ENCODE measurements around the gene TSC2. TPM values are rescaled to one million over a fixed set of nuclear protein-coding genes. Genes with fewer than 3 reads are reported as not detected.

Gene TSC2
- polyA plus RNA-seq, 1 donor (not counting 4 experiments of a cell fraction or from before 2014, with no cell fraction given) = 22.6 TPM

DNA sequence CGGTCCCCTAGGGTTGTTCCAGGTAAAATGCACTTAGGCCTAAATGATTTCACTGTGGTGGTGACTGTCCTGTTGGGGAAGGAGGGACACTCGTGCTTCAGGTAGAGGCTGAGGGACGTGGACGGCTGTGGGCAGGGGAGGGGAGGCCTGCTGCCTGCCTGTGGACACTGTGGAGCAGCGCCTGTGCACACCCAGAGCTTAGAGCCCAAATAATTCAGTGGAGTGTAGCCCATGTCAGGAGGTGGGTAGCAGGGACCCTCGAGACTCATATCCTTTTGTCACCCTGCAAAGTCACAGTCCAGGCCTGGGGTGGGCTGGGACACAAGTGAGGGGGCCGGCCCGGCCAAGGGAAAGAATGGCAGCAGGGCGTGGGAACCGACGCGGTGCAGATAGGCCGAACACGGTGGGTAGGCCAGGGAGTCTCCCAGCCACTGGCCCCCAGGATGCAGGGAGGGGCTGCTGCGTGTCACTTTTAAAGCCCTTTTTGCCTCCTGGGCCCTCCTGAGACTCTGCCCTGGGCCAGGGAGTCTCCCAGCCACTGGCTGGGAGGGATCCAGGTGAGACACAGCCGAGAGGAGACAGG lies 21.8 kb upstream of the TSC2 start:
- Histone ChIP-seq H3K27ac (ENCODE audit: control insufficient read depth, insufficient read depth, low read length) (no peak overlapping the region), H2AFZ (ENCODE audit: control insufficient read depth, low read length) (no peak overlapping the region), H3K79me2 (ENCODE audit: control insufficient read depth, insufficient read depth, low read length) (no peaks in the 10 kb centered on the region), H4K20me1 (ENCODE audit: control insufficient read depth, extremely low read depth, insufficient read depth, low read length) (no peaks in the 10 kb centered on the region), H3K9ac (ENCODE audit: control insufficient read depth, extremely low read depth, insufficient read depth, low read length) (no peak overlapping the region), H3K4me3 (ENCODE audit: control insufficient read depth in 2 of 3, extremely low read depth in 1 of 3, insufficient read depth in 2 of 3, low read depth in 1 of 3, low read length in 3 of 3) (no peak overlapping the region), H3K27me3 (ENCODE audit: control insufficient read depth, extremely low read depth, insufficient read depth, low read length) (peaks cover under 1% of the 10 kb centered on the region), H3K4me2 (ENCODE audit: control insufficient read depth, extremely low read depth, insufficient read depth, low read depth, low read length) (no peak overlapping the region), H3K4me1 (ENCODE audit: control insufficient read depth, extremely low read depth, insufficient read depth, low read length) (peaks cover 15% of the 10 kb centered on the region), H3K36me3 (ENCODE audit: control insufficient read depth in 2 of 2, extremely low read depth in 1 of 2, insufficient read depth in 2 of 2, low read length in 2 of 2) (no peaks in the 10 kb centered on the region), H3K9me3 (ENCODE audit: control insufficient read depth, low read depth, low read length) (no peaks in the 10 kb centered on the region), H3K9me1 (ENCODE audit: control insufficient read depth, extremely low read depth, insufficient read depth, low read length) (no peaks in the 10 kb centered on the region)
- no peak for FAIRE-seq
- dilution Hi-C loops (cut with MboI; ENCODE audit: extremely low pct_ligation_motif_present, low sequenced_read_pairs) = no loop called here
- TF ChIP-seq, protein P1, sequence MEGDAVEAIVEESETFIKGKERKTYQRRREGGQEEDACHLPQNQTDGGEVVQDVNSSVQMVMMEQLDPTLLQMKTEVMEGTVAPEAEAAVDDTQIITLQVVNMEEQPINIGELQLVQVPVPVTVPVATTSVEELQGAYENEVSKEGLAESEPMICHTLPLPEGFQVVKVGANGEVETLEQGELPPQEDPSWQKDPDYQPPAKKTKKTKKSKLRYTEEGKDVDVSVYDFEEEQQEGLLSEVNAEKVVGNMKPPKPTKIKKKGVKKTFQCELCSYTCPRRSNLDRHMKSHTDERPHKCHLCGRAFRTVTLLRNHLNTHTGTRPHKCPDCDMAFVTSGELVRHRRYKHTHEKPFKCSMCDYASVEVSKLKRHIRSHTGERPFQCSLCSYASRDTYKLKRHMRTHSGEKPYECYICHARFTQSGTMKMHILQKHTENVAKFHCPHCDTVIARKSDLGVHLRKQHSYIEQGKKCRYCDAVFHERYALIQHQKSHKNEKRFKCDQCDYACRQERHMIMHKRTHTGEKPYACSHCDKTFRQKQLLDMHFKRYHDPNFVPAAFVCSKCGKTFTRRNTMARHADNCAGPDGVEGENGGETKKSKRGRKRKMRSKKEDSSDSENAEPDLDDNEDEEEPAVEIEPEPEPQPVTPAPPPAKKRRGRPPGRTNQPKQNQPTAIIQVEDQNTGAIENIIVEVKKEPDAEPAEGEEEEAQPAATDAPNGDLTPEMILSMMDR (optimal IDR thresholded peaks at IDR 0.05 in 1 of 3, IDR thresholded peaks at IDR 0.05 in 1 of 3, conservative IDR thresholded peaks at IDR 0.05 in 1 of 3; ENCODE audit: extremely low read depth in 1 of 3, insufficient read depth in 2 of 3, low read length in 3 of 3) = no peak
- TF ChIP-seq EZH2 (IDR thresholded peaks at IDR 0.05; ENCODE audit: low read length) = no peak
- no peak for DNase-seq (ENCODE audit: low read depth, low spot score)

DNA sequence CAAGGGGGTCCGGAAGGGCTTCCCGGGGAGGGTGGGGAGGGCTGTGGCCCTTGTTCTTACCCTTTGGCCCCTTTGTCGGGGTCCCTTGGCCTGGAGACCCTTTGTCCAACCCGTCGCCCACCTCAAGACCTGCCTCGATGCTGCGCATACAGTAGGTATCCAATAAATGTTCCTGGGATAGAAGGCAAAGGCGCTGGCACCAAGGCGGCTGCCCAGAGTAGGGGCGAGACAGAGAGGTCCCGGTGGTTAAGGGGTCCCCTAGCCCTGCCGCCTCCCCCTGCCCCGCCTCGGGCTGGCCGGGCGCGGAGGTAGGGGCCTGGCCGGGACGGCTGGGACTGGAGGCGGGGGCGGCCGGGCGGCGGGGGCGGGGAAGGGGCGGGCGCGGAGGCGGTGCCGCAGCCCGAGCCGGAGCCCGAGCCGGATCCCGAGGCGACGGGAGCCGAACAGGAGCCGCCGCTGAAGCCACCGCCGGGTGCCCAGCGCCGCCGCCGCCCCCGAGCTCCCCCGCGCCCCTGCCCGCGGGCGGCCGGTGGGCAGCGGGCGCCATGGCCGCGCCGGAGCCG lies 21.2 kb upstream of the TSC2 start, which contains the start of gene NHERF2:
Gene NHERF2, plus strand, starts transcription at position 442 of the 563 bp plus-strand sequence. Its CDS starts 104 bp downstream, at position 546.
- Histone ChIP-seq H3K9me1 (ENCODE audit: control insufficient read depth, extremely low read depth, insufficient read depth, low read length) (no peaks in the 10 kb centered on the region), H2AFZ (ENCODE audit: control insufficient read depth, low read length) (peak within 1 kb of the TSS; percentile 37), H3K9me3 (ENCODE audit: control insufficient read depth, low read depth, low read length) (no peaks in the 10 kb centered on the region), H3K9ac (ENCODE audit: control insufficient read depth, extremely low read depth, insufficient read depth, low read length) (peak within 1 kb of the TSS; percentile 9), H3K36me3 (ENCODE audit: control insufficient read depth in 2 of 2, extremely low read depth in 1 of 2, insufficient read depth in 2 of 2, low read length in 2 of 2) (no peaks in the 10 kb centered on the region), H3K27me3 (ENCODE audit: control insufficient read depth, extremely low read depth, insufficient read depth, low read length) (no peaks in the 10 kb centered on the region), H3K79me2 (ENCODE audit: control insufficient read depth, insufficient read depth, low read length) (no peaks in the 10 kb centered on the region), H3K4me1 (ENCODE audit: control insufficient read depth, extremely low read depth, insufficient read depth, low read length) (peaks cover 15% of the 10 kb centered on the region), H3K27ac (ENCODE audit: control insufficient read depth, insufficient read depth, low read length) (no peak within 1 kb of the TSS), H3K4me2 (ENCODE audit: control insufficient read depth, extremely low read depth, insufficient read depth, low read depth, low read length) (peak within 1 kb of the TSS; percentile 76), H3K4me3 (ENCODE audit: control insufficient read depth in 2 of 3, extremely low read depth in 1 of 3, insufficient read depth in 2 of 3, low read depth in 1 of 3, low read length in 3 of 3) (peak within 1 kb of the TSS; percentile 36 to 59 (median 55)), H4K20me1 (ENCODE audit: control insufficient read depth, extremely low read depth, insufficient read depth, low read length) (no peaks in the 10 kb centered on the region)
- TF ChIP-seq, protein P1 (optimal IDR thresholded peaks at IDR 0.05 in 1 of 3, IDR thresholded peaks at IDR 0.05 in 1 of 3, conservative IDR thresholded peaks at IDR 0.05 in 1 of 3; ENCODE audit: extremely low read depth in 1 of 3, insufficient read depth in 2 of 3, low read length in 3 of 3) = no peak
- TF ChIP-seq EZH2 (IDR thresholded peaks at IDR 0.05; ENCODE audit: low read length) = no peak
- no peak for DNase-seq (ENCODE audit: low read depth, low spot score)
- dilution Hi-C loops (cut with MboI; ENCODE audit: extremely low pct_ligation_motif_present, low sequenced_read_pairs) = no loop called here
- no peak for FAIRE-seq

Data from keratinocyte (primary cell).